Measurements from ENCODE around the gene SLC6A12.

The SLC6A12 gene

GRCh38 chr12:180445-180844 lies 33.5 kb downstream of the SLC6A12 start:
- DNase-seq (ENCODE audit: insufficient read length), result no peak
- TF ChIP-seq POLR2A (IDR thresholded peaks at IDR 0.05; ENCODE audit: low read depth, low read length) (no peak), TAF1 (IDR thresholded peaks at IDR 0.05; ENCODE audit: borderline replicate concordance, low read depth, low read length) (no peak), POLR2AphosphoS5 (IDR thresholded peaks at IDR 0.05; ENCODE audit: low read depth, low read length) (no peak)
- FAIRE-seq, result no peak

- no peak for DNase-seq (ENCODE audit: insufficient read length)
- no peak for FAIRE-seq
- TF ChIP-seq TAF1 (IDR thresholded peaks at IDR 0.05; ENCODE audit: borderline replicate concordance, low read depth, low read length) (no peak), POLR2AphosphoS5 (IDR thresholded peaks at IDR 0.05; ENCODE audit: low read depth, low read length) (no peak), POLR2A (IDR thresholded peaks at IDR 0.05; ENCODE audit: low read depth, low read length) (no peak)
Measured at GRCh38 chr12:179885-180284, 34.1 kb downstream of the SLC6A12 start.

DNA sequence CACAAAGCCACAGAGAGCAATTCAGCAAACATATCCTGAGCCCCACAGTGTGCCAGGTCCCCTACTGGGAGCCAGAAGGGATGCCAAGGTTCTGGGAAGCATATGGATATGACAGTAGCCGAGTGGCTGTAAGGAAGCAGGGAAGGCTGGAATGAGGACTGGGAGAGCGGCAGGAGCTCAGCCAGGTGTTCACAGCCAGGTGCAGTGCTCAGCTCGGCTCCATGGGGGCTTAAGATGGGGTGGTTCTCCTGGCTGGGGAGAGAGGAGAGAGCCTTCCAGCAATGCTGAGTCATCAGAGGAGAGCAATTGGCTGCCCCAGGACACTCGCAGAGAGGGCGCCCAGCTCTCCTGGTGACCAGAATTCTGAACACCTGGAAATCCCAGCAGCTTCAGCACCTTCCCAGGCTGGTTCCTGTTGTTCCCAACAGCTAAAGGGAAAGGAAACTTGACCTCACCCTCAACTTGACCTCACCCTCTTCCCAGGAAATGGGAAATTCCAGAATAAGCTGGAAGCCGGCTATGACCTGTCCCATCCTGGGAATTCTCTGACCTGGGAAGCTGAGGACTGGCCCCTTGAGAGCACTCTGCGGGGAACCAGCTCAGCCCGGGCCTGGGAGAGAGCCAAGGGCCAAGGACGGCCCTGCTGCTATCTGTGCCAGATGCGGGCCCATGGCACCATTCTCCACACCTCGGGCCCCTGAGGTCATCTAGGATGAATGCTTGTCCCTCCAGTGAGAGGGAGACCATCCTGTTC lies 34.6 kb downstream of the SLC6A12 start:
- no peak for TF ChIP-seq POLR2AphosphoS5 (IDR thresholded peaks at IDR 0.05; ENCODE audit: low read depth, low read length)
- TF ChIP-seq TAF1 (IDR thresholded peaks at IDR 0.05; ENCODE audit: borderline replicate concordance, low read depth, low read length), result no peak
- TF ChIP-seq POLR2A (IDR thresholded peaks at IDR 0.05; ENCODE audit: low read depth, low read length), result no peak
- FAIRE-seq (no peak), DNase-seq (ENCODE audit: insufficient read length) (no peak)

DNA sequence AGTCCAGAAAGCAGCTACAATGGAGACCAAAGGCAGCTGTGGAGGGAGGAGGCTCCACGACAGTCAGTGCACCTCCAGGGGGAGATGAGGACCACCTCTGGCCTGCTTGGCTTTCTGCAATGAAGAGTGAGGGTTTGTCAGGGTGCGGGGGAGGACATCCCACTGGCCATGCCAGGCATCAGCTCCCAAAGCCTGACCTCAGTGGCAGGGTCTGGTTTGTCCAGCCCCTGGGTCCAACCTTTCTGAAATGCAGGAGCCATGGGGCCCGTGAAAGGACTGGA lies 35.2 kb downstream of the SLC6A12 start:
- FAIRE-seq, result no peak
- no peak for DNase-seq (ENCODE audit: insufficient read length)
- TF ChIP-seq POLR2A (IDR thresholded peaks at IDR 0.05; ENCODE audit: low read depth, low read length), result no peak
- TF ChIP-seq POLR2AphosphoS5 (IDR thresholded peaks at IDR 0.05; ENCODE audit: low read depth, low read length), result no peak
- no peak for TF ChIP-seq TAF1 (IDR thresholded peaks at IDR 0.05; ENCODE audit: borderline replicate concordance, low read depth, low read length)

- TF ChIP-seq TAF1 (IDR thresholded peaks at IDR 0.05; ENCODE audit: borderline replicate concordance, low read depth, low read length) (no peak), POLR2A (IDR thresholded peaks at IDR 0.05; ENCODE audit: low read depth, low read length) (no peak), POLR2AphosphoS5 (IDR thresholded peaks at IDR 0.05; ENCODE audit: low read depth, low read length) (no peak)
- no peak for FAIRE-seq
- no peak for DNase-seq (ENCODE audit: insufficient read length)
Measured at GRCh38 chr12:177980-178828, 35.8 kb downstream of the SLC6A12 start.

DNA sequence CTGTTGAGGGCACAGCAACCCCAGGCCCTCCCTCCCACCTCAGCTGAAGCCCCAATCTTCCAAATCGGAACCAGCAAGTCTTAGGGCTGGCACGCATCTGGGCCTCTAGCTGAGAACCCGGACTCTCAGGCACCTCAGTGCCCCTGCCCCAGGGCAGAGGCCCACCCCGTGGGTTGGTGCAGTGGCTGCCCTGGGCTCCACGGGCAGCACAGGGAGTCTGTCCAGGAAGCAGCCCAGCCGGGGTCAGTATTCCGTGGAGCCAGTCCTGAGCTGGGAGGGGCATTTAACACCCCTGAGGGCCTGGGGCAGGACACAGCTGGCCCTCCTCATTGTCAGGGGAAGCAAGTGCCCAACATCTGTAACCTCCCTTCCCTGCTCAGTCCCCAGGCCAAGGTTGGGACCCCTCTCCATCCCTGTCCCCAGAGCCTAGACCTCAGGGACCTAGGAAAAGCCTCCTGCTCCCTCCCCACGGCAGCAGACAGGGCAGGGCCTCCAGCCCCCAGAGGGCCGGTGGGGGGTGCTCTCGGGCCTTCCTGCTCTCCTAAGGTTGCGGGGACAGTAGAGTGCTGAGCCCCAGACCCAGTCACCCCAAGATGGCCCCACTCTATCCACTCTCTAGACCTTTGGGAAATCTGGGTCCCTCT lies 36.5 kb downstream of the SLC6A12 start:
- DNase-seq (ENCODE audit: insufficient read length) (no peak), FAIRE-seq (no peak)
- TF ChIP-seq POLR2AphosphoS5 (IDR thresholded peaks at IDR 0.05; ENCODE audit: low read depth, low read length) (no peak), TAF1 (IDR thresholded peaks at IDR 0.05; ENCODE audit: borderline replicate concordance, low read depth, low read length) (no peak), POLR2A (IDR thresholded peaks at IDR 0.05; ENCODE audit: low read depth, low read length) (no peak)

DNA sequence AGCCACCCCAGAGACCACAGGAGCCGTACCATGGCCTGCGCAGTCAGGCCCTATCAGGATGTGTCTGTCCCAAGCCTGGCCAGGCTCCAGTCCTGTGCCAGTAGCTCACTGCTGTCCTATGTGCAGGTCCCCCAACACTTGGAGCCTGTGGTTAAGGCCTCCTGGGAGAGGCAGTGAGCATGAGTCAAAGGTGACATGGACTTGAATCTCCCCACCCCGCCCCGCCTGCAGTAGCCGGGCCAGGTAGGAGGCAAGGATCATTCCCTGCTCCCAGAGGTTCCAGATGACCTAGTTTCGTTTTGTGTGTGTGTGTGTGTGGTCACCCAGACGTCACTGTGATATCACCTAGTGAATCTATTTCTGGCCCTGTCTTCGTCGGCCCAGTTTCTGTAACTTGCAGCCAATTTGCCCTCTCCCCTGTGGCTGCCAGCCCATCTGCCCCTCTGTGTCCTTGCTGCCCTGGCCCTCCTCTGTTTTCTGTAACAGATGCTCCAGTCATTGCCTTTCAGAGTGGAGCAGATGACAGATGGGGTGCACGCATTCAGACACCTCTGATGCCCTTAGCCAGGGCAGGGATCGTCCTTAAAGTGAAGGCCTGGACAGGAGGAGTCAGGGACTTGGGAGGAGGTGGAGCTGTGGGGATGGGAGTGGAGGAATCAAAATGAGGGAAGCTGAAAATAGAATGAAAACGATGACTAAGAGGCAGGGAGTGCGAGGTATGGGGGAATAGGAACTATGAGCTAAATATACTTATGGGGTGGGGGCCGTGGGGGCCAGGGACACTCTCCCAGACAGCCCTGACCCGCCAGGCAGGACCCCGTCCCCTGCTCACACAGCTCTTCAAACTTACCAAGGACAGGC lies 37.4 kb downstream of the SLC6A12 start:
- DNase-seq (ENCODE audit: insufficient read length), result no peak
- TF ChIP-seq POLR2AphosphoS5 (IDR thresholded peaks at IDR 0.05; ENCODE audit: low read depth, low read length) (no peak), POLR2A (IDR thresholded peaks at IDR 0.05; ENCODE audit: low read depth, low read length) (no peak), TAF1 (IDR thresholded peaks at IDR 0.05; ENCODE audit: borderline replicate concordance, low read depth, low read length) (no peak)
- FAIRE-seq, result no peak

- FAIRE-seq (no peak), DNase-seq (ENCODE audit: insufficient read length) (no peak)
- TF ChIP-seq TAF1 (IDR thresholded peaks at IDR 0.05; ENCODE audit: borderline replicate concordance, low read depth, low read length) (no peak), POLR2AphosphoS5 (IDR thresholded peaks at IDR 0.05; ENCODE audit: low read depth, low read length) (no peak), POLR2A (IDR thresholded peaks at IDR 0.05; ENCODE audit: low read depth, low read length) (no peak)
Measured at GRCh38 chr12:175759-176158, 38.2 kb downstream of the SLC6A12 start.

- TF ChIP-seq TAF1 (IDR thresholded peaks at IDR 0.05; ENCODE audit: borderline replicate concordance, low read depth, low read length) (no peak), POLR2A (IDR thresholded peaks at IDR 0.05; ENCODE audit: low read depth, low read length) (no peak), POLR2AphosphoS5 (IDR thresholded peaks at IDR 0.05; ENCODE audit: low read depth, low read length) (no peak)
- DNase-seq (ENCODE audit: insufficient read length) (no peak), FAIRE-seq (no peak)
Measured at GRCh38 chr12:175250-175649, 38.7 kb downstream of the SLC6A12 start.

DNA sequence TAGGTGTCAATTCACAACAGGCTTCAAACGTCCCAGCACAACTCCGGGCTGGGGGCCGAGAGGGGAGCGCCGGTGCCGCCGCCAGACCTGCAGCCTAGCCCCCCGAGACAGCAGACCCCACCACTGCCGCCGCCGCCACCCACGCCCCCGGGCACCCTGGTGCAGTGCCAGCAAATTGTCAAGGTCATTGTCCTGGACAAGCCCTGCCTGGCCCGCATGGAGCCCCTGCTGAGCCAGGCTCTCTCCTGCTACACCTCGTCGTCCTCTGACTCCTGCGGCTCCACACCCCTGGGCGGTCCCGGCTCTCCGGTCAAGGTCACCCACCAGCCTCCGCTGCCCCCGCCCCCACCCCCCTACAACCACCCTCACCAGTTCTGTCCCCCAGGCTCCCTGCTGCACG lies 39.4 kb downstream of the SLC6A12 start:
- DNase-seq (ENCODE audit: insufficient read length), result no peak
- no peak for TF ChIP-seq TAF1 (IDR thresholded peaks at IDR 0.05; ENCODE audit: borderline replicate concordance, low read depth, low read length)
- no peak for TF ChIP-seq POLR2AphosphoS5 (IDR thresholded peaks at IDR 0.05; ENCODE audit: low read depth, low read length)
- no peak for TF ChIP-seq POLR2A (IDR thresholded peaks at IDR 0.05; ENCODE audit: low read depth, low read length)
- no peak for FAIRE-seq

- FAIRE-seq (no peak), DNase-seq (ENCODE audit: insufficient read length) (no peak)
- no peak for TF ChIP-seq POLR2A (IDR thresholded peaks at IDR 0.05; ENCODE audit: low read depth, low read length)
- no peak for TF ChIP-seq POLR2AphosphoS5 (IDR thresholded peaks at IDR 0.05; ENCODE audit: low read depth, low read length)
- no peak for TF ChIP-seq TAF1 (IDR thresholded peaks at IDR 0.05; ENCODE audit: borderline replicate concordance, low read depth, low read length)
Measured at GRCh38 chr12:174124-174523, 39.8 kb downstream of the SLC6A12 start.

Data from GM12892 (cell line).